Activated effector memory CD4-positive, alpha-beta T cell treated with anti-CD3 and anti-CD28 coated beads, Interleukin-2, amount 50 U/mL, for 16 hours (primary cell): ENCODE data around the gene PPAT.
"Not testable (repeated sequence)": the region's sequence is repeated elsewhere in the genome, so short reads cannot be mapped to it uniquely, and the experiment has no call there.

Experiments used
- DNase-seq: peaks from one replicate; pipeline ENCODE4 v3.0.0-alpha.2; 2020

The PPAT gene

DNA sequence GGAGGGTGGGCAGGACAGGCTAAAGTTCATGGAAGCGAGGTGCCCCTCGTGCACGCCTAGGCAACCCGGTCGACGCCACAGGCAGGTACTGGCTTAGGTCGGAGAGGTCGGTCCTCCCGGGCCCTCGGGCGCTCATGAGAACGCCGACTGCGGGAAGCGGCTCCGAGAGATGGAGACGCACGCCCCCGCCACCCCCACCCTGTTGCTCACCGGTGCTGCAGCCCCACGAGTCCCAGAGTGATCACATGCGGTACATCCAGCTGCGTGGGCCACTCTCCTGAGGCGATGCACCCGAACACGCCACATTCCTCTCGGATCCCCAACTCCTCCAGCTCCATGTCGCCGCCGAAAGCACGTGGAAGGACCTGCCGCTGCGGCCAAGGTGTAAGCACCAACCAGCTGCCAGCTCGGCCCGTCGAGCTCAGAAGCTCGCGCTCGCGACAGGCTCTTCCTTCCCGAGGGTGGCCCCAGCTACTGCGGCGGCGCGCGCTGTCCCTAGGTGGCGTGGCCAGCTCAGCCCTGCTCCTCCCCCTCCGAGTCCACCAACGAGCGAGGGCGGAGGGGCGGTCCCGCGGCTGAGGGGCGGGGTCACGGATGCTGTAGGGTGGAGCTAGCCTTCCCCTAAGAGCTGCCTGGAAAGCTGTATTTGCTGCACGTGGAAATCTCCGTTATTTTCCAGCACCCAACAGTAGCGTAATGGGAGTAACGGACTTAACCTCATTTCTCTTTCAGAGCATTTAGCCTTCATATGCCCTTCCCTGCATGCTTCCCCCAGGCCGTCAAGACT, at the start of gene PPAT:
TSS of gene PPAT (minus strand) at position 476 of the 787 bp plus-strand sequence. CDS start at position 338, 138 bp downstream.
- DNase-seq, result peak; percentile 99

GRCh38 chr4:56480691-56481090, 45.3 kb upstream of the PPAT start:
- DNase-seq, result no peak

GRCh38 chr4:56477192-56477702, 41.8 kb upstream of the PPAT start:
- DNase-seq, result no peak

DNA sequence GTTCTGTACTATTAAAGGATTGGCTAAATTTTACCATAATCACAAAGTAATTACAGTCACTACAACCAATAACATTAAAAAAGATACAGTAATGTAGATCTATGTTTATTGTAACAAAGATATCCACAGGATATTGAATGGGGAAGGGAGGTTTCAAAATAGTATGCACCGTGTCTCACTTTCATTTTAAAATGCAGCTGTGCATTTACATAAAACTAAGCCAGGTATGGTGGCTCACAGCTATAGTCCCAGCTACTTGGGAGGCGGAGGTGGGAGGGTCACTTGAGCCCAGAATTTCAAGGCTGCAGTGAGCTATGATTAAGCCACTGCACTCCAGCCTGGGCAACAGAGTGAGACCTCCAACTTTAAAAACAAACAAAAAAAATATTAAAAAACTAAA, 40.5 kb upstream of the PPAT start:
- no peak for DNase-seq

- DNase-seq, result no peak
These were observed 34.2 kb upstream of the PPAT start for GRCh38 chr4:56469489-56470210.

DNA sequence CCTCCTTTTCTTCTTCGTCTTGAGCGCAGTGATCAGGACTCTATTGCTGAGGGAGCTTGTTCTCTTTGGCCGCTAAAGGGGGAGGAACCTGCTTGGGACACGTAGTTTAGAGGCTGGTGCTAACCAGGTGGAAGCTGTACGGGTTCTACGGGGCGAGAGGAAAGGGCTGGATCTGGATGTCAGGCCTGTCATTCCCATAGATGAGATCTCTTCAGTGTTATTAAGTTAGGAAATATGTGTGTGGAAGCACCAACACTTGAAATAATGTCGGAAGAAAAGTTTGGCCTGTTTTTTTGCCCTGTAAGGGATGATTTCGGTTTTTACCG, 32.6 kb upstream of the PPAT start:
- DNase-seq, result peak; percentile 71

DNA sequence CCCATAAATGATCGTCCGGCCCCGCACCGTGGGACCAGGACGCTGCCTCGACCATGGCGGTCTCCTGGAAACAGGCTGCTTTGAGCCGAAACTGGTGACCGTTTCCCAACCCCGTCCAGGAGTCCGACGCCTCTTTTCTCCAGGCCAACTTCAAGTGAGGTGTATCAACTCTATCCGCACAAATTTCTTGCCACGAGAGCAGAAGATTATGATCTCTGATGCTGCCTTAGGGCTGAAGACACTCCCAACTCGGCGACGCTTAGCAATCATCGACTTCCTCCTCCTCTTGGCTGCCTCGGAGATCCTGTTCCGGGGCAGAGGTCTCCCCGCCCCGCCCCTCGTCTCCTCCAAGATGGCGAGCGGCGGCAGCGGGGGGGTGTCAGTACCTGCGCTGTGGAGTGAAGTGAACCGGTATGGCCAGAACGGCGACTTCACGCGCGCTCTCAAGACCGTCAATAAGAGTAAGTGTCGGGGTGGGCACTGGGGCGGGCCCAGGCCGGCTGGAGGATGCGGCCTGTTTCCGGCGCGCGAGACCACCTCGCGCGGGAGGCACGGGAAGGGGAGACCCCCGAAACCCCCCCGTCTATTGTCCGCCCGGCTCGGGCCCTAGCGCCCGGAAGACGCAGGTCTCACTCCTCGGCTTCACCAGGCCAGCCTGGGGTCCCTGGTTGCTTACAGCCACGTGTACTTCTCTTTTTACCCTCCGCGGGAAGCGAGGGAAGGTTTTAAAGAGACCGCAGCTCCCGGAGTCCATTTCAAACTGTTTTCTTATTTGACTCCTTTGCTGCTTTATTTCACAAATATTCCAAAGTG, 32.1 kb upstream of the PPAT start, which contains the start of gene SRP72:
TSS of gene SRP72 (plus strand) at position 334 of the 813 bp plus-strand sequence. CDS start at position 353, 19 bp downstream.
- DNase-seq, result peak; percentile 97

DNA sequence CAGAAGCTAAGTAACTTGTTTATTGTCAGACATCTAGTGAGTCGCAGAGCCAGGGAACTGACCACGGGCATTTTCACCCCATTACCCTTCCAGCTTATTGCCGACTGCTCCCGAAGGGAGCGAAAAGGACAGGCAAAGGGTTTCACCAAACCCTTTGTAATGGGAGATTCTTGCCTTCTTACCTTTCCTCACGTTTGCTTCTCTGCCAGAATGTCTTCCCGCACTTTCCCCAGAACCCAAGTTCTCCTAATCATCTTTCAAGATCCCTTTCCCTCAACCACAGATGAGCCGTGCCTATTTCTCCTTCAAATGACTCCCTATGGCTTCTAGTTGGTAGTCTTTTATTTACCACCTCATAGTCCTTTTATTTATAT, 31.5 kb upstream of the PPAT start:
- no peak for DNase-seq

DNA sequence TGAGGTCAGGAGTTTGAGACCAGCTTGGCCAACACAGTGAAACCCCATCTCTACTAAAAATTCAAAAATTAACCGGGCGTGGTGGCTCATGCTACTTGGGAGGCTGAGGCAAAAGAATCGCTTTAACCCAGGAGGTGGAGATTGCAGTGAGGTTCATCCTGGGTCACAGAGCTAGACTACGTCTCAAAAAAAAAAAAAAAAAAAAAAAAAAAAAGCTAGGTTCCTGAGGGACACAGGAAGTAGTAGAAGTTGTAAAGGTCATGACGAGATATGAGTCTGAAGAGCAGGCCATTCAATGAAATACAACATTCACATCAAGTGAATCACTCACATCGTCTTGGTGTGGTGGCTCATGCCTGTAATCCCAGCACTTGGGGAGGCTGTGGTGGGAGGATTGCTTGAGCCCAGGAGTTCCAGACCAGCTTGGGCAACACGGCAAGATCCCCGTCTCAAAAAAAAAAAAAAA, 30.9 kb upstream of the PPAT start:
- DNase-seq, result not testable (repeated sequence)

GRCh38 chr4:56465599-56466295, 30.3 kb upstream of the PPAT start:
- DNase-seq, result no peak

DNA sequence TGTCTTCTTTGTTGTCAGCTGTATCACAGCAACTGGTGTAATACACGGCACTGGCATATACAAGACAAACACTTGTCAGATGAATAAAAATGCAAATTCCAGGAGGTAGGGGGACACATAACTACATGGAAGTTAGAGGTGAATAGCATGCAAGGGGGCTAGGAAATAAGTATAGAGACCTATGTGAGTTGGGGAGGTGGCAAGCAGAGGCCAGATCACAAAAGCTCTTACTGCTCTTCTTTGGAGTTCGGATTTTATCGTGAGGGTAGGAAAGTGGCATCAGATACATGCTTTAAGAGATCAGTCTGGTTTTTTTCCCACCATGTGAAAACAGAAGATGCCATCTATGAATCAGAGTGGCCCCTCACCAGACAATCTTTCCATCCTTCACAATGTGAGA, 29.2 kb upstream of the PPAT start:
- DNase-seq, result no peak

DNA sequence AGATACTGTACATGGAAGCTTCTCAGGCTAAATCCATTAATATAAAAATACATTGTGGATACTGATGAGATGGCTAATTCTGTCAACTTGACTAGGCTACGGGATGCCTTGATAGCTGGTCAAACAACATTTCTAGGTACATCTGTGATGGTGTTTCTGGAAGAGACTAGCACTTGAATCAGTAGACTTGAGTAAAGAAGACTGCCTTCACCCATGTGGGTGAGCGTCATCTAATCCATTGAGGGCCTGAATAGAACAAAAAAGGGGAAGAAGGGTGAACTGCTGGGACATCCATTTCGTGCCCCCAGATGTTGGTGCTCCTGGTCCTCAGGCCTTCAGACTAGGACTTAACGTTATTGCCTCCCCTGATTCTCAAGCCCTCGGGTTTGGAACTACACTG, 28.3 kb upstream of the PPAT start:
- DNase-seq, result no peak

DNA sequence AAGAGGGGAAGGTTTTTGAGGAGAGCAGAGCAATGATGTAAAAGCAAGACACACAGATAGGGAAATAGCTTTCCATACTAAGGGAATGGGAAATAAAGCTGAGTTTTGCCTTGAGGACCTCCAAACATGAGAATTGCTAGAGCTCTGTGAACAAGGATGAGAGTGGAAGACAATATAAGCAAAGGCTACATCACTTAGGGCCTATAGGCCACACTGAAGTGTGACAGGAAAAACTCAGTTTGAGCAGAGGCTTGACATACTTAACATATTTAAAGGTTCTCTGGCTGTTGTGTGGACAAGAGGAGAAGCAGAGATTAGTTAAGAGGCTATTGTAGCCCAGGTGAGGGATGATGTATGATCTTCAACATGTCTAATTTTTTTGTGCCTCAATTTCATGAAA, 26.7 kb upstream of the PPAT start:
- DNase-seq, result no peak

DNA sequence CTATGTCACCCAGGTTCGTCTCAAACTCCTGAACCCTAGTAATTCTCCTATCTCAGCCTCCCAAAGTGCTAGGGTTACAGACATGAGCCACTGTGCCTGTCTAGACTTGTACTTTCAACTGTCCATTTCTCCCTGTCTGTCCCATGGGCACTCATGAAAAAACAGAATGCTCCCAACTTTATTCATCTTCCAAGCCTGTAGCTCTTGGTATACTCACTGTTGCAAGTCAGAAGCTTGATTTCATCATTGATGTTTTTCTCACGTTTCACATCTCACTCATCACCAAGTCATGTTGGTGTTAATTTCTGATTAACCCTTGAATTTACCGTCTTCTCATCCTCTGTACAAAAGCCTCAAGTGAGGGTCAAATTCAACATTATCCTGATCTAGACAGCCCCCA, 24.7 kb upstream of the PPAT start:
- no peak for DNase-seq

GRCh38 chr4:56450342-56450741, 14.9 kb upstream of the PPAT start:
- no peak for DNase-seq

GRCh38 chr4:56449475-56449874, 14.1 kb upstream of the PPAT start:
- not testable (repeated sequence) for DNase-seq

DNA sequence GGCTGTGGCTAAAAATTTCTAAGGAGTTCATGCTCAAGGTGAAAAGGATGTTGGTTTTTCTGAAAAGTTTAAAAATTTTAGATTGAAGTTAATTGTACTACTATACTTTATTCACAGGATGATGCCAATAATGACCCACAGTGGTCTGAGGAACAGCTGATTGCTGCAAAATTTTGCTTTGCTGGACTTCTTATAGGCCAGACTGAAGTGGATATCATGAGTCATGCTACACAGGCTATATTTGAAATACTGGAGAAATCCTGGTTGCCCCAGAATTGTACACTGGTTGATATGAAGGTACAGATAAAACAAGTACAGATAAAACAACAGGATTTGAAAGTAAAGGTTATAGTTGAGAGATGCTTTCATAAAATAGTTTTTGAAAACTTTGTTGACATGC, 12.9 kb upstream of the PPAT start:
- no peak for DNase-seq

DNA sequence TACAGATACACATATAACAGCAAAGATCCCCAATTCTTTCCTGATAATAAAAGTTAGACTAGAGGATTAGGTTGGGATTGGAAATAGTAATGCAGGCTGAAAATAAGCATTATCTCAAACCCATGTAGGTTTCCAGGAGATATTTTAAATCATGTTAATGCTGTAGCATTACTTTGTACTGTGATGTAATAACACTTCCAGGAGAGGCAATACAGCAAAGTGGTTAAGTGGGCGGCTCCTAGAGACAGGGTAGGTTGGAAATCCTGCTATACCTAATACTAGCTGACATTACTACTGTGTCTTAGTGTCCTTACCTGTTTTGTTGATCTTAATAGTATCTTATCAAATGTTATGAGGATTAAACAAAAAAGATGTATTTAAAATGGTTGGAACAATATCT, 10.3 kb upstream of the PPAT start:
- no peak for DNase-seq

GRCh38 chr4:56444719-56445118, 9.3 kb upstream of the PPAT start:
- no peak for DNase-seq

DNA sequence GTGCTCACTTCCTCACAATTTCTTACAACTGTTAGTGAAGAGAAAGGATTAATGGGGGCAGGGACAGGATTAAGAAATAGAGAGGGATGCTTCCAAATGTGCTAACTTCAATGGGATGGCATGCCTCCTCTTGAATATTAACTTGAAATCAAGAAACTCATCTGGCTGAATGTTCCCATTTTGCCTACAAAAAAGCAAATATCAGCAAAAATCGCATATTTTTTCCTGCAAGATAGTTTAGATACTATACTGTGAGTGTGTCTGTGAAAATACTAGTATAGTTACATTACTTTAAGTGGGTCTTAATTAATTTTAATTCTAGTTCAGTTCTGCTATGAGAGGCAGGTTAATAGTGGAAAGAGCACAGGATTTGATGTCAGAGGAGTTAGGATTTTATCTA, 5.6 kb upstream of the PPAT start:
- DNase-seq, result no peak

- DNase-seq, result no peak
These were observed 3.4 kb upstream of the PPAT start for GRCh38 chr4:56438766-56439165.

- no peak for DNase-seq
These were observed 746 bp downstream of the PPAT start for GRCh38 chr4:56434599-56435139.
